MM.1S (cell line): ENCODE results near the gene CPXM2.

Experiments used
- DNase-seq: peaks from one replicate; pipeline ENCODE4 v3.0.0-alpha.2; 2015
- H2AFZ ChIP-seq: fragments of 300-600 bp; sonication (generic); 2 replicates; pipeline ENCODE4 v1.6.0; 2016; ENCODE audit warnings: antibody characterized with exemption, low read length
- H3F3A ChIP-seq: fragments of 300-600 bp; sonication (generic); 2 replicates; pipeline ENCODE4 v1.6.1; 2016; ENCODE audit warnings: mild to moderate bottlenecking, antibody characterized with exemption, low read length, moderate library complexity, mixed read lengths; ENCODE audit not compliant: insufficient read depth
- H3K27ac ChIP-seq: fragments of 300-600 bp; sonication (generic); 2 replicates; pipeline ENCODE4 v1.5.1; 2016; ENCODE audit warnings: mild to moderate bottlenecking, low read length
- H3K27me3 ChIP-seq: fragments of 300-600 bp; sonication (generic); replicated peaks from 2 replicates; pipeline ENCODE4 v1.6.0; 2016; ENCODE audit warnings: low read length; ENCODE audit not compliant: insufficient read depth
- H3K36me3 ChIP-seq: fragments of 300-600 bp; sonication (generic); replicated peaks from 2 replicates; pipeline ENCODE4 v1.6.1; 2016; ENCODE audit warnings: mild to moderate bottlenecking, low read length, mixed read lengths; ENCODE audit not compliant: insufficient read depth
- H3K4me1 ChIP-seq: fragments of 300-600 bp; sonication (generic); 2 replicates; pipeline ENCODE4 v1.6.1; 2016; ENCODE audit warnings: low read length, mixed read lengths
- H3K4me2 ChIP-seq: fragments of 300-600 bp; sonication (generic); 2 replicates; pipeline ENCODE4 v1.6.0; 2016; ENCODE audit warnings: low read depth, low read length
- H3K4me3 ChIP-seq: fragments of 300-600 bp; sonication (generic); 2 replicates; pipeline ENCODE4 v1.5.1; 2016; ENCODE audit warnings: low read length, mixed read lengths
- H3K79me2 ChIP-seq: fragments of 300-600 bp; sonication (generic); 2 replicates; pipeline ENCODE4 v1.6.1; 2016; ENCODE audit warnings: mixed run types, low read length, mixed read lengths
- H3K9ac ChIP-seq: fragments of 300-600 bp; sonication (generic); 2 replicates; pipeline ENCODE4 v1.6.1; 2016; ENCODE audit warnings: low read length, mixed read lengths
- H3K9me2 ChIP-seq: fragments of 300-600 bp; sonication (generic); replicated peaks from 2 replicates; pipeline ENCODE4 v1.6.1; 2016; ENCODE audit warnings: mild to moderate bottlenecking, low read length, mixed read lengths; ENCODE audit not compliant: insufficient read depth
- H3K9me3 ChIP-seq: fragments of 300-600 bp; sonication (generic); replicated peaks from 2 replicates; pipeline ENCODE4 v1.6.1; 2016; ENCODE audit warnings: mild to moderate bottlenecking, low read length, mixed read lengths; ENCODE audit not compliant: insufficient read depth
- H4K20me1 ChIP-seq: fragments of 300-600 bp; sonication (generic); 2 replicates; pipeline ENCODE4 v1.6.1; 2016; ENCODE audit warnings: mild to moderate bottlenecking, low read length, moderate library complexity, mixed read lengths; ENCODE audit not compliant: insufficient read depth
- EZH2 ChIP-seq: fragments of 300-600 bp; sonication (generic); optimal IDR thresholded peaks from 2 replicates; pipeline ENCODE3; 2017; ENCODE audit warnings: low read depth, mild to moderate bottlenecking, antibody characterized with exemption, low read length, mixed read lengths
- EZH2phosphoT487 ChIP-seq: fragments of 300-600 bp; sonication (generic); IDR thresholded peaks from 2 replicates; pipeline ENCODE4 v1.6.1; 2018; ENCODE audit warnings: antibody characterized with exemption, low read length
- TF ChIP-seq, protein P1 (sequence below): fragments of 300-600 bp; sonication (generic); IDR thresholded peaks from 2 replicates; pipeline ENCODE4 v1.5.1; 2016; ENCODE audit warnings: antibody characterized with exemption, low read length, mixed read lengths

The CPXM2 gene

DNA sequence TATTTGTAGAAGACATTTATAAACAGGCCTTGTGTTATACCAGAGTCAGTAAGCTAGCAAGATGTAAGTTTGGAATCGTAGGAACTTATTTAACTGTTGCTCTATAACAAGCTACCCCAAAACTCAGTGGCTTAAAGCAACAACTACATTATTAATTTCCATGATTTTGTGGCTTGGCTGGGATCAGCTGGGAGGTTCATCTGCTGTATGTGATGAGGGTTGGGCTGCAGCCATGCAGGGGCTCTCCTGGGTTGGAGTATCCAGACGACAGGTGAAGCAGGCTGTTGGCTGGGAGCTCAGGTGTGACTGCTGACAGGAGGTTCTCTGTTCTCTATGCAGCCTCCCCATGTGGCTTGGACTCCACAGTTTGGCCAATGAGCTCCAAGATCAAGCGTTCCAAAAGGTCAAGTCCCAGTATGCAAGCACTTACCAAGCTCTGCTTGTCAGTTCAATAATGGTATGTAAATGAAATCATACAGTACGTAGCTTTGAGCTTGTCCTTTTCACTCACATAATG lies 173.0 kb downstream of the CPXM2 start:
- Histone ChIP-seq H3K9me3 (no peaks in the 10 kb centered on the region), H4K20me1 (no peaks in the 10 kb centered on the region), H3K9ac (no peak overlapping the region), H2AFZ (no peak overlapping the region), H3K4me1 (no peaks in the 10 kb centered on the region), H3K9me2 (no peaks in the 10 kb centered on the region), H3K4me2 (no peak overlapping the region), H3K79me2 (no peaks in the 10 kb centered on the region), H3K4me3 (no peak overlapping the region), H3K27me3 (no peaks in the 10 kb centered on the region), H3K36me3 (no peaks in the 10 kb centered on the region), H3K27ac (no peak overlapping the region), H3F3A (no peaks in the 10 kb centered on the region)
- TF ChIP-seq EZH2phosphoT487, result no peak
- TF ChIP-seq, protein P1, sequence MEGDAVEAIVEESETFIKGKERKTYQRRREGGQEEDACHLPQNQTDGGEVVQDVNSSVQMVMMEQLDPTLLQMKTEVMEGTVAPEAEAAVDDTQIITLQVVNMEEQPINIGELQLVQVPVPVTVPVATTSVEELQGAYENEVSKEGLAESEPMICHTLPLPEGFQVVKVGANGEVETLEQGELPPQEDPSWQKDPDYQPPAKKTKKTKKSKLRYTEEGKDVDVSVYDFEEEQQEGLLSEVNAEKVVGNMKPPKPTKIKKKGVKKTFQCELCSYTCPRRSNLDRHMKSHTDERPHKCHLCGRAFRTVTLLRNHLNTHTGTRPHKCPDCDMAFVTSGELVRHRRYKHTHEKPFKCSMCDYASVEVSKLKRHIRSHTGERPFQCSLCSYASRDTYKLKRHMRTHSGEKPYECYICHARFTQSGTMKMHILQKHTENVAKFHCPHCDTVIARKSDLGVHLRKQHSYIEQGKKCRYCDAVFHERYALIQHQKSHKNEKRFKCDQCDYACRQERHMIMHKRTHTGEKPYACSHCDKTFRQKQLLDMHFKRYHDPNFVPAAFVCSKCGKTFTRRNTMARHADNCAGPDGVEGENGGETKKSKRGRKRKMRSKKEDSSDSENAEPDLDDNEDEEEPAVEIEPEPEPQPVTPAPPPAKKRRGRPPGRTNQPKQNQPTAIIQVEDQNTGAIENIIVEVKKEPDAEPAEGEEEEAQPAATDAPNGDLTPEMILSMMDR, result no peak
- no peak for TF ChIP-seq EZH2
- DNase-seq, result no peak

DNA sequence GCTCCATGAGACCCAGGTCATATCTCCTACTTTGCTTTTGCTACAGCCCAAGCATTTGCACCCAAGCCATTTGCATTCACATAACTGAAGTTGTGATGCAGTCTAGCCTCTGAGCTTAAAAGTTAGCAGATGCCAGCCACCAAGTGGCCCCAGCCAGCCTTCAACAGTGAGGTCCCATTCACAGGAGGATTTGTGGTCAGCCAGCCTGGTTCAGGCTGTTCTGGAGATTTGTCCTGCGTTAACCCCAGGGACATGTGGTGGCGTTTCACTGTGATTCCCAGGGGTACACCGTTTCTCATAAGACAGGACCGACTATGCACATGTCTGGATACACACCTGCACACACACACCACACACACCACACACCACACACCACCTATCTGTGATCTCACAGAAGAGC lies 174.3 kb downstream of the CPXM2 start:
- DNase-seq, result no peak
- H4K20me1 ChIP-seq, result no peaks in the 10 kb centered on the region
- no peaks in the 10 kb centered on the region for H3K9me3 ChIP-seq
- H3K4me2 ChIP-seq, result no peak overlapping the region
- H3F3A ChIP-seq, result no peaks in the 10 kb centered on the region
- H3K27ac ChIP-seq, result no peak overlapping the region
- H3K4me1 ChIP-seq, result no peaks in the 10 kb centered on the region
- H2AFZ ChIP-seq, result no peak overlapping the region
- H3K36me3 ChIP-seq, result no peaks in the 10 kb centered on the region
- TF ChIP-seq, protein P1, result no peak
- TF ChIP-seq EZH2 (no peak), EZH2phosphoT487 (no peak)
- H3K79me2 ChIP-seq, result no peaks in the 10 kb centered on the region
- H3K27me3 ChIP-seq, result no peaks in the 10 kb centered on the region
- no peaks in the 10 kb centered on the region for H3K9me2 ChIP-seq
- H3K4me3 ChIP-seq, result no peak overlapping the region
- no peak overlapping the region for H3K9ac ChIP-seq

DNA sequence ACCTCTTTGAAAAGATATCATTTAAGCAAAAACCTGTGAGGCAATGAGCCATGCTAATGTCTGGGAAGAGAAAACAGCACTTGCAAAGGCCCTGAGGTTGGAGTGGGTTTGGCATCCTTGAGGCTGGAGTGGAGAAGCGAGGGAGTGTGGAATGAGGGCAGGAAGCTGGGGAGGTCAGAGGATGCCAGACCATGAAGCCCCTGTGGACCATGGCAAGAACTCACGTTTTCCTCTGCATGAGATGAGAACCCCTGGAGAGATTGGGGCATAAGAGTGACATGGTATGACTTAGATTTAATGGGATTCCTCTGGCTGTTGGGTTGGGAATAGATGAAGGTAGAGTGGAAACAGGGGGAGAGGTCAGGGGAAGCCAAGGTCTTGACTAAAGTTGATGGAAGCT lies 176.1 kb downstream of the CPXM2 start:
- Histone ChIP-seq H3K9me2 (no peaks in the 10 kb centered on the region), H3K36me3 (no peaks in the 10 kb centered on the region), H3K79me2 (no peaks in the 10 kb centered on the region), H3K27me3 (no peaks in the 10 kb centered on the region), H4K20me1 (no peaks in the 10 kb centered on the region), H3K9me3 (no peaks in the 10 kb centered on the region), H3F3A (no peaks in the 10 kb centered on the region), H3K4me1 (no peaks in the 10 kb centered on the region), H3K4me2 (no peak overlapping the region), H2AFZ (no peak overlapping the region), H3K27ac (no peak overlapping the region), H3K9ac (no peak overlapping the region), H3K4me3 (no peak overlapping the region)
- TF ChIP-seq, protein P1, result no peak
- TF ChIP-seq EZH2phosphoT487 (no peak), EZH2 (no peak)
- no peak for DNase-seq
